Naive thymus-derived CD8-positive, alpha-beta T cell (primary cell): ENCODE measurements around the gene CALHM1. TPM values are rescaled to one million over a fixed set of nuclear protein-coding genes. Genes with fewer than 3 reads are reported as not detected.

ENCODE experiments used
- ATAC-seq, 2 donors: fragments of 150-1000 bp; cut with Tn5 transposase in 1 of 2; sonication (Bioruptor Pico), chemical (Tn5 transposase) in 1 of 2; 1 replicate in 1 of 2; 2 replicates in 1 of 2; pipeline ENCODE4 v1.10.0; 2021; ENCODE audit warnings: mild to moderate bottlenecking in 2 of 2, moderate library complexity in 2 of 2
- POLR2A ChIA-PET: fragments of 350-600 bp; sonication (Branson Sonifier 250); formaldehyde crosslinking; loops from one replicate; lab custom pipeline; 2021; ENCODE audit warnings: antibody characterized with exemption; lab: Charles Lee
- DNase-seq, 10 donors: peaks; one replicate each; pipeline versions ENCODE4 v3.0.0 to v3.0.0-alpha.2; 2020 to 2022
- H3K27ac Mint-ChIP-seq, 10 donors: one replicate each; pipeline ENCODE4 v1.8.0; 2020 to 2022; ENCODE audit warnings: mild to moderate bottlenecking in 10 of 10, mixed read lengths in 10 of 10, moderate library complexity in 4 of 10, inconsistent platforms in 1 of 10
- H3K27me3 Mint-ChIP-seq, 5 donors: one replicate each; pipeline ENCODE4 v1.8.0; 2021 to 2022; ENCODE audit warnings: mixed read lengths in 5 of 5
- H3K36me3 Mint-ChIP-seq, 3 donors: one replicate each; pipeline ENCODE4 v1.8.0; 2020 to 2022; ENCODE audit warnings: mixed read lengths in 3 of 3, mild to moderate bottlenecking in 2 of 3, inconsistent platforms in 1 of 3
- H3K4me1 Mint-ChIP-seq, 4 donors: one replicate each; pipeline ENCODE4 v1.8.0; 2021 to 2022; ENCODE audit warnings: mixed read lengths in 4 of 4
- H3K4me3 Mint-ChIP-seq, 10 donors: one replicate each; pipeline ENCODE4 v1.8.0; 2020 to 2022; ENCODE audit warnings: mild to moderate bottlenecking in 10 of 10, mixed read lengths in 10 of 10, moderate library complexity in 6 of 10, inconsistent platforms in 1 of 10
- H3K9me3 Mint-ChIP-seq, 9 donors: one replicate each; pipeline ENCODE4 v1.8.0; 2020 to 2022; ENCODE audit warnings: mixed read lengths in 9 of 9, mild to moderate bottlenecking in 3 of 9, inconsistent platforms in 1 of 9, moderate library complexity in 1 of 9
- polyA plus RNA-seq, 3 donors: library from polyadenylated mRNA; unstranded; fragments of 300-500 nt; fragmentation: Illumina TruSeq; gene quantifications; one replicate each; pipeline ENCODE4 v1.2.3, GENCODE V29; 2021
- total RNA-seq, 8 experiments: library from RNA in 2 of 8; stranded (reverse) in 2 of 8; gene quantifications; one replicate each; pipeline ENCODE4 v1.2.3 and lab custom pipeline; 2021 to 2026

The CALHM1 gene
- total and polyA plus RNA-seq, 5 experiments from 2014 or later, result 0.05 TPM; not detected in 4

DNA sequence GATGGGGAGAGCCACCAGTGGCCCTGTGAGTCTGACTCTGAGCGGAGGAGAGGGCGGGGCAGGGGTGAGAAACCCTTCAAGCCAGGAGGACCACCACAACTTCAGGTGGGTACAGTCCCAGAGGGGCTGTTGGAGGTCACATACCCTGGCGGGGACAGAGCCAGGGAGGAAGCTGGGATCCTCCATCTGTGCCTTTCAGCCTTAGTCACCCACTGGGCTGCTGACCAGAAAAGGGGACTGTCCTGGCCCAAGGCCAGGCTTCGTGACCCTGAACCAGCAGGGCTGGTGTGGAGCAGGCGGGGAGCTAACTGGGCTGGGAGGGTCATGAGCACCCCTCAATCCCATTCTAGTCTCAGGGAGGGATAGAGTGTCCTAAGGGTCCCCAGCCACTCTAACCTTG, 21.8 kb upstream of the CALHM1 start:
- Mint-ChIP-seq H3K27ac (no peak overlapping the region), H3K4me1 (peaks cover 4 to 8% (median 5%) of the 10 kb centered on the region in 4 donors), H3K4me3 (no peak overlapping the region), H3K27me3 (no peaks in the 10 kb centered on the region), H3K9me3 (no peaks in the 10 kb centered on the region), H3K36me3 (no peaks in the 10 kb centered on the region)
- DNase-seq (peak in 1 of 10 donors; percentile 59), ATAC-seq (no peak)
- POLR2A ChIA-PET, result interaction anchor here (0.9 to 1.0 kb wide), 2 partner anchors 9 to 29 kb away, joined by 3 to 4 read pairs; no protein-coding TSS in a partner anchor

DNA sequence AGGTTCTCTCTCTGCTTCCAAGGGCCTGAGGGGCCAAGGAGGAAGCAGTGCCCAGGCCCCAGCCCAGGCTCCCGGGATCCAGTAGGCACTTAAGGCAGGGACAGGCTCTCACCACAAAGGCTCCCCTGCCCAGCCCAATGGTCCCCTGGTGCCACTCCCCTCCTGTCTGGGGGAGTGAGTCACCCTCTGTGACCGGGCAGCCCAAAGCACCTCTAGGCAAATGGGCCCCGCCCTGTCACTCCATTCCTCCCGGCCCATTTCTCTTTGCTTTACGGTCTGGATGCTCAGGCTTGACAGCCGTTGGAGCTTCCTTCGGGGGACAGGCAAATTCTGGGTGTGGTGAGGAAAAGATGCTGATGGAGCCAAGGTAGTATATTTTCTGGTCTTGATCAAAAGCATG, 20.4 kb upstream of the CALHM1 start, which contains the start of gene CALHM3:
TSS of gene CALHM3 (minus strand) at position 106 of the 400 bp plus-strand sequence. CDS start 208 bp downstream, outside the sequence.
- no peak for ATAC-seq
- peaks cover 4 to 8% (median 6%) of the 10 kb centered on the region in 4 donors for H3K4me1 Mint-ChIP-seq
- POLR2A ChIA-PET, result no interaction called here

DNA sequence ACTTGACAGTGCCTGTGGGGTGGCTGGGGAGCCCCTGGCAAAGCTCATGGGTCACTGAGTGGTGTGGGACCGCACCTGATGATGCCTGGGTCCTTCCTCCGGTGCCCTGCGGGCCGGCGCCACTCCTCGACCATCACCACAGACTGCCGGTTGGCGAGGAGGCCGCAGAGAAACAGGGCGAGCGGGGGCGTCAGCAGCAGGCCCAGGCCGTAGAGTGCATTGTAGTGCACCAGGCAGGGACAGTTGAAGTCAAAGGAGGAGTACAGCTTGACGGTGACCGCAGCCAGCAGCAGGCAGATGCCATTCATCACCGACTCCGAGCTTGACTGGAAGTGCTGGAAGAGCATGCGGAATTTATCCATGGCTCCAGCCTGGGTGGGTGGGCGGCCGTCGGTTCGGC, 20.0 kb upstream of the CALHM1 start:
- POLR2A ChIA-PET, result no interaction called here
- peak in 1 of 10 donors; percentile 21 for DNase-seq
- no peak overlapping the region for H3K27ac Mint-ChIP-seq
- H3K27me3 Mint-ChIP-seq, result no peaks in the 10 kb centered on the region
- H3K4me1 Mint-ChIP-seq, result peaks cover 4 to 8% (median 6%) of the 10 kb centered on the region in 4 donors
- H3K36me3 Mint-ChIP-seq, result no peaks in the 10 kb centered on the region
- no peak for ATAC-seq
- no peaks in the 10 kb centered on the region for H3K9me3 Mint-ChIP-seq
- no peak overlapping the region for H3K4me3 Mint-ChIP-seq

More for the DNA sequence above, 20.4 kb upstream of the CALHM1 start, which contains the start of gene CALHM3:
- H3K27me3 Mint-ChIP-seq, result no peaks in the 10 kb centered on the region
- peak within 1 kb of the TSS in 1 of 10 donors; percentile 62 for H3K27ac Mint-ChIP-seq
- no peaks in the 10 kb centered on the region for H3K36me3 Mint-ChIP-seq
- H3K4me3 Mint-ChIP-seq, result no peak within 1 kb of the TSS
- peak in 1 of 10 donors; percentile 37 for DNase-seq
- no peaks in the 10 kb centered on the region for H3K9me3 Mint-ChIP-seq

DNA sequence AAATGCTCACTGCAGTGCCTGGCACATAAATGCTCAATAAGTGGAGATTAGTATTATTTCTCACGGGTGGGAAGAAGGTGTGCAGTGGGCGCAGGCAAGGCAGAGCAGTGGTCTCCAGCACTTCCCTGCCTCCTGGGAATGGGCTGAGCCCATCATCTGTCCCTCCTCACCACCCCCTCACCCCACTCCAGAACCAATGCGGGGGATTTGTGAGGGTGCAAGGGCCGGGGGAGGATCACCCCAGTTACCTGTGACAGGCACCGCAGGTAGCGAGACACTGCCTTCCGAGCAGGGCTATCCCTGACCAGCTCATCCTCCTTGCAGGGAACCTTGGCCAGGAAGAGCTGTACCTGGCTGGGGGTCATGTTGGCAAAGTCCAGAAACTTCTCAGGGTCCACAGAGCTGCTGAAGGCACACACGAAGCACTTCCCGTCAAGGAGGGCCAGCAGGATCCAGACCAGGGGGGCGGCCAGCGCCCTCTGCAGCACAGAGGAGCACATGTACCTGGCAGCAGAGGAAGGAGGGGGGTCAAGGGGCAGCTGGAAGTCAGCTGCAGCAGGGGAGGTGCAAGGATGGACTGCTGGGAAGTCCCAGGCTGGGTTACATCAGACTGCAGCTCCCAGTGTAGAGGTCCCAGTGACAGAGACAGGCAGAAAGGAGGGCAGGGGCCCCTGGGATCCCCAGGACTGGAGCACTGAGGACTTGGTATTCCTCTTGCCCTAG, 17.5 kb upstream of the CALHM1 start:
- no peaks in the 10 kb centered on the region for H3K27me3 Mint-ChIP-seq
- ATAC-seq (peak in 1 of 2 donors; percentile 33), DNase-seq (peak in 1 of 10 donors; percentile 48)
- no peaks in the 10 kb centered on the region for H3K36me3 Mint-ChIP-seq
- POLR2A ChIA-PET, result no interaction called here
- no peak overlapping the region for H3K4me3 Mint-ChIP-seq
- peaks cover 8 to 23% (median 14%) of the 10 kb centered on the region in 4 donors for H3K4me1 Mint-ChIP-seq
- H3K9me3 Mint-ChIP-seq, result no peaks in the 10 kb centered on the region
- H3K27ac Mint-ChIP-seq, result peak overlapping the region in 1 of 10 donors; percentile 59

DNA sequence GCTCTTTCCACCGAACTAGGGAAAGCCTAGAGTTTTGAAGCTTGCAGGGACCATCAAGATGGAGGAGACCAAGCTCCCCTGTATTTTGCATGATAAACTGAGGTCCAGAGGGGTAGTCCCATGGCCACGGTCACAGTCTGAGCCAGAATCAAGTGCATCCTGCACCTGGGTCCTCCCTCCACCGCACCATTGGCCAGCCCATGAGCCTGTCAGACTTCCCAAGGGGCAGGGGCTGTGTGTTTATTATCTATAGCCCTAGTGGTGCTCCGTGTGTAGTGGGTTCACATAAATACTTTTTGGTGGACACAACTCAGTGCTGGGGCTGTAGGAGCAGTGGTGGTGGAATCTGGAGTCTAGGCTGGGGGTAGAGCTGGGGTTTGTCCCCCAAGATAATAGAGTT, 16.7 kb upstream of the CALHM1 start:
- H3K4me1 Mint-ChIP-seq, result peaks cover 14 to 31% (median 22%) of the 10 kb centered on the region in 4 donors
- H3K27ac Mint-ChIP-seq, result peak overlapping the region in 3 of 10 donors; percentile 25 to 56 (median 43)
- no peak for ATAC-seq
- H3K27me3 Mint-ChIP-seq, result no peaks in the 10 kb centered on the region
- no peaks in the 10 kb centered on the region for H3K9me3 Mint-ChIP-seq
- H3K36me3 Mint-ChIP-seq, result no peaks in the 10 kb centered on the region
- H3K4me3 Mint-ChIP-seq, result no peak overlapping the region
- no peak for DNase-seq
- POLR2A ChIA-PET, result interaction anchor here (1.1 kb wide), 1 partner anchor 24 kb away, joined by 6 read pairs; the partner anchor contains the start of gene CALHM2

DNA sequence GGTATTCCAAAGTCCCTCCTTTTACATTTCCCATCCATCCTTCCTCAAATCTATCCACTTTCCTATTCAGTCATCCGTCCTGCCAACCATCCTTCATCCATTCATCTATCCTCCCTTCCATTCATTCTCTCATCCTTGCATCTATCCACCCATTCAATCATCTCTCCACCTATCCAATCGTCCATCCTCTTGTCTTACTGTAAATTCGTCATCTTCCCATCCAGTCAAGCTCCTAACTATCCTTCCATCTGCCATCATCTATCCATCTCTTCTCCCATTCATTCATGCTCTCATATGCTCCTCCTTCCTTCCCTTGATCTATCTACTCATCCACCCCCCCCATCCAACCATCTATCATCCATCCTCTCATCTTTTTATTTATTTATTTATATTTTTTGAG, 15.4 kb upstream of the CALHM1 start:
- Mint-ChIP-seq H3K4me3 (peak overlapping the region in 1 of 10 donors; percentile 5), H3K36me3 (no peaks in the 10 kb centered on the region), H3K9me3 (no peaks in the 10 kb centered on the region), H3K4me1 (peaks cover 19 to 45% (median 33%) of the 10 kb centered on the region in 4 donors), H3K27me3 (no peaks in the 10 kb centered on the region), H3K27ac (peak overlapping the region in 4 of 10 donors; percentile 23 to 91 (median 44))
- POLR2A ChIA-PET, result interaction anchor here (0.6 kb wide), 1 partner anchor 25 kb away, joined by 3 read pairs; no protein-coding TSS in a partner anchor
- ATAC-seq, result no peak
- DNase-seq, result no peak

DNA sequence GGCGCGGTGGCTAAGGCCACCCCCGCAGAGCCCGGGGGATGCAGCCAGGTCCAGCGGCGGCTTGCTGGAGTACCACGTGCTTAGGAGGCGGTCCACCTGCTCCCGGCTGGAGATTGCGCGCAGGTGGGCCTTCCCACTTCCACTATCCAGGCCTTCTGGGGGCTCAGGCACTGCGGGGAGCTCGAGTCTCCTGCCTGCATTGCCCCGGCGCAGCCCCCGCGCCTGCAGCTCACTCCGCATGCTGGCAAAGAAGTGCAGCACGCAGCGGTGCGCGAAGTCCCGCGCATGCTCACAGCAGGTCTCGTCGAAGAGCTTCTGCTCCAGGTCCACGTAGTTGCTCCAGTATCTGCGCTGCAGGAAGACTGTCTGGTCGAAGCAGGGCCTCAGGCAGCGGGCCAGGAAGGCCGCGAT, 14.6 kb upstream of the CALHM1 start:
- Mint-ChIP-seq H3K4me1 (peaks cover 19 to 46% (median 34%) of the 10 kb centered on the region in 4 donors), H3K36me3 (no peaks in the 10 kb centered on the region), H3K27me3 (no peaks in the 10 kb centered on the region), H3K27ac (peak overlapping the region in 4 of 10 donors; percentile 31 to 91 (median 48)), H3K4me3 (no peak overlapping the region), H3K9me3 (no peaks in the 10 kb centered on the region)
- no peak for DNase-seq
- ATAC-seq, result no peak
- POLR2A ChIA-PET, result interaction anchor here (0.8 kb wide), 1 partner anchor 24 kb away, joined by 3 read pairs; no protein-coding TSS in a partner anchor

DNA sequence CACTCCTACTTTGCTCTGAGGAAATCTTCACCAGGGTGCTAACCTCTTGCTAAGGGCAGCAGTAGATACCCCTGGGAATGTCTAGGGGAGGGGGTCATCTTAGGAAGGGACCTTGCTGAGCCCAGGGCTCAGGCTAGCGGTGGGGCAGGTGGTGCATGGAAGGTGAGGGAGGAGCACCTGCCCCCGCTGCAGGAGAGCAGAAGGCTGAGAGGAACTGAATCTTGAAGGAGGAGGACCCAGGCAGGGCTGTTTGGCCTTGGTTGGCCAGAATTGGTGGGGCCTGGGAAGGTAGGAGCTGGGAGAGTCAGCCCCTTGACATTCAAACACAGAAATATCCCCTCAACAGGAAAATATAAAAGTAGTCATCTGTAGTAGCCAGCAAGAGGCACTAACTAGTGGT, 13.3 kb upstream of the CALHM1 start:
- ATAC-seq (no peak), DNase-seq (peak in 1 of 10 donors; percentile 56)
- H3K4me1 Mint-ChIP-seq, result peaks cover 19 to 56% (median 37%) of the 10 kb centered on the region in 4 donors
- POLR2A ChIA-PET, result interaction anchor here (0.6 to 2.4 kb wide), 4 partner anchors 8 to 46 kb away, joined by 3 to 18 read pairs (median 4); partner anchors contain the start of gene CALHM2
- H3K9me3 Mint-ChIP-seq, result no peaks in the 10 kb centered on the region
- peak overlapping the region in 8 of 10 donors; percentile 55 to 87 (median 80) for H3K4me3 Mint-ChIP-seq
- peak overlapping the region; percentile 63 to 97 (median 87) for H3K27ac Mint-ChIP-seq
- no peaks in the 10 kb centered on the region for H3K27me3 Mint-ChIP-seq
- no peaks in the 10 kb centered on the region for H3K36me3 Mint-ChIP-seq

DNA sequence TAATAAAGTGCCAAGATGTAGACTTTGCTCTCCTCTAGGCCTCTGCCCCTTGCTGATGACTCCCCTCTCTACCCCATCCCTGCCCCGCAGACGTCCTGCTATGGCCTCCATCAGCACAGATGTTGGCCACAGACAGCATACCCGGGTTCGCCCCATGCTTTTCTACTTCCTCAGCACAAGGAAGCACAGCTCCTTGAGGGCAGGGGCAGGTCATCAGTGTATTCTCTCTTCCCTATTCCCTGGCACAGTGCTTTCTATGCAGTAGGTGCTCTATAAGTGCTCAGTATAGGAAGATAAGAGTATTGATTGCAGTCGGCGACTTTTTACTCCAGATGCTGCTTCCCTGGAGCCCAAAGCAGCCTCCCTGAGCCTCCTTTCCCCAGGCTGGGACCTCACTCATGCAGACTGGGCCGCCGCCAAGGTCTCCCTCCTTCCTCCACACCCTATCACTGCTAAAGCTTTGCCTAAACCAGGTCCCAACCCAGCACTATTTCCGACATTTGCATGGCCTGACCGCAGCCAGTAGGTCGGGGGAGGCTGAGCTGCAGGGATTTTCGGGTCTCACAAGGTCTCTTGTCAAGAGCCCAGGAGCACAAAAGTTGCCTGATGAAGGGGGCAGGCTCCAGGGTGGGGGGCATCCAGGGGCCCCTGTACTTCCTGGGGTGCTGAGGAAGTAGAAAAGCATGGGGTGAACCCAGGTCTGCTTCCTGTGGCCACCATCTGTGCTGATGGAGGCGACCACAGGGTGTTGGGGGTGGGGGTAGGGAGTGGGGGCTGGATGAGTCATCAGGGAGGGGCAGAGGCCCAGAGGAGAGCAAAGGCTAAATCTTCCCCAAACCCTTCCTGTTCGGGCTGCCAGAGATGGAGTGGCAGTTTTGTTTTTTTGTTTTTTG, 12.3 kb upstream of the CALHM1 start:
- ATAC-seq (peak; percentile 88 to 91), DNase-seq (peak in 9 of 10 donors; percentile 40 to 87 (median 54))
- H3K27me3 Mint-ChIP-seq, result no peaks in the 10 kb centered on the region
- POLR2A ChIA-PET, result interaction anchor here (0.6 to 2.4 kb wide), 4 partner anchors 9 to 45 kb away, joined by 3 to 18 read pairs (median 4); partner anchors contain the start of gene CALHM2
- no peaks in the 10 kb centered on the region for H3K36me3 Mint-ChIP-seq
- peak overlapping the region; percentile 71 to 97 (median 87) for H3K27ac Mint-ChIP-seq
- peak overlapping the region; percentile 49 to 87 (median 80) for H3K4me3 Mint-ChIP-seq
- no peaks in the 10 kb centered on the region for H3K9me3 Mint-ChIP-seq
- peaks cover 20 to 58% (median 37%) of the 10 kb centered on the region in 4 donors for H3K4me1 Mint-ChIP-seq

DNA sequence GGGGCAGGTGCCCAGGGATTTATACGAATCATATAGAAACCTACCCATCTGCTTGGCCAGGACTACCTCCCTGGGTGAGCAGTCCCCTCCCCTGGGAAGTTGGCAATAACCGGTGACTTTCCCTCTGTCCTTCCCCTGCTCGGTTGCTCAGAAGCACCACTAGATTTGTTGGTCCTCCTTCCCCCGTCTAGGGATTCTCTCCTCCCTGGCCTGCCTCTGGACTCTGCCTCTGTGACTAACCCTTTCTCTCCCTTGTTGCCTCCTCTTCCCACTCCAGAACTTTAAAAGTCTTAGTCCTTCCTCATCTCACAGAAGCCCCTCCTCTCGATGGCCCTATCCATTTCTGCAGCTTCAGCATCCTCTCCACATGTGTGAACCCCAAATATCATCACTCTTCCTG, 10.5 kb upstream of the CALHM1 start:
- H3K4me3 Mint-ChIP-seq, result no peak overlapping the region
- H3K27me3 Mint-ChIP-seq, result no peaks in the 10 kb centered on the region
- peak overlapping the region in 7 of 10 donors; percentile 6 to 97 (median 46) for H3K27ac Mint-ChIP-seq

DNA sequence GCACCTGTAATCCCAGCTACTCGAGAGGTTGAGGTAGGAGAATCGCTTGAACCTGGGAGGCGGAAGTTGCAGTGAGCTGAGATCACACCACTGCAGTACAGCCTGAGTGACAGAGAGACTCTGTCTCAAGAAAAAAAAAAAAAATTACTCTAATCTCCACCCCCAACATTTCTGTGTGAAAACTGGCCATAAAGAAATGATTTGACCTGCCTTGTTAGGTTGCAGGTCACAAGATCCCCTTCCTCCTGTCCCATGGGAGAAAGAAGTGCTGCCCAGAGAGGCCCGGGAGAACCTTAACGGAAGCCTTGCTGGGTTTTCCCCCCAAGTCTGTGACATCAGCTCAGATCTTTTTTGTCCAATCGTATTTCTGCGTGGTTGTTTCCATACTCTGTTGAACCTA, 8.7 kb upstream of the CALHM1 start:
- Mint-ChIP-seq H3K36me3 (no peaks in the 10 kb centered on the region), H3K4me1 (peaks cover 20 to 46% (median 34%) of the 10 kb centered on the region in 4 donors), H3K9me3 (peaks cover 0 to 1% (median 0%) of the 10 kb centered on the region in 9 donors), H3K27ac (peak overlapping the region in 5 of 10 donors; percentile 6 to 71 (median 37)), H3K4me3 (no peak overlapping the region), H3K27me3 (no peaks in the 10 kb centered on the region)
- ATAC-seq, result no peak
- POLR2A ChIA-PET, result no interaction called here
- no peak for DNase-seq

More for the DNA sequence above, 10.5 kb upstream of the CALHM1 start:
- Mint-ChIP-seq H3K9me3 (peaks cover 0 to 1% (median 0%) of the 10 kb centered on the region in 9 donors), H3K36me3 (no peaks in the 10 kb centered on the region), H3K4me1 (peaks cover 20 to 56% (median 37%) of the 10 kb centered on the region in 4 donors)
- ATAC-seq (no peak), DNase-seq (peak in 1 of 10 donors; percentile 14)
- POLR2A ChIA-PET, result no interaction called here

DNA sequence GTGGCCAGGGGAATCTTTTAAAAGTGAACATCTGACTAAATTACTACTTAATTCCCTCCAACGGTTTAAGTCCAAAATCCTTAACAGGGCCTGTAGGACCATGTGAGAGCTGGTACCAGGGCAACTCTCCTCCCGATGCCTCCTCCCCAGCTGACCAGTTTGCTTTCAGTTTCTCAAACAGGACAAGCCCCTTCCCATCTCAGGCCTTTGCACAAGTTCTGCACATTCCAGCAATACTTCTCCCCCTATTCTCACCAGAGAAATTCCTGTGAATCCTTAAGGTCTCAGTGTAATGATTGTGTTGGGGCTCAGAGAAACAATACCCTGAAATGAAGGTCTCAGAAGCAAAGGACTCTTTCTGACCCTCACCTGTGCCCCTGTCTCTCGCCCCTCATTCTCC, 8.0 kb upstream of the CALHM1 start:
- peak in 1 of 10 donors; percentile 15 for DNase-seq
- Mint-ChIP-seq H3K4me3 (no peak overlapping the region), H3K9me3 (peaks cover 0 to 1% (median 0%) of the 10 kb centered on the region in 9 donors), H3K27me3 (no peaks in the 10 kb centered on the region), H3K27ac (peak overlapping the region in 4 of 10 donors; percentile 3 to 46 (median 15)), H3K4me1 (peaks cover 16 to 40% (median 27%) of the 10 kb centered on the region in 4 donors), H3K36me3 (no peaks in the 10 kb centered on the region)
- no peak for ATAC-seq
- POLR2A ChIA-PET, result interaction anchor here (1.4 kb wide), 1 partner anchor 15 kb away, joined by 7 read pairs; the partner anchor contains the start of gene CALHM2
